ENCODE measurements around the gene OTOGL.
A peak's percentile ranks its signal among the peaks of the same experiment; 100 is the strongest.

The OTOGL gene

DNA sequence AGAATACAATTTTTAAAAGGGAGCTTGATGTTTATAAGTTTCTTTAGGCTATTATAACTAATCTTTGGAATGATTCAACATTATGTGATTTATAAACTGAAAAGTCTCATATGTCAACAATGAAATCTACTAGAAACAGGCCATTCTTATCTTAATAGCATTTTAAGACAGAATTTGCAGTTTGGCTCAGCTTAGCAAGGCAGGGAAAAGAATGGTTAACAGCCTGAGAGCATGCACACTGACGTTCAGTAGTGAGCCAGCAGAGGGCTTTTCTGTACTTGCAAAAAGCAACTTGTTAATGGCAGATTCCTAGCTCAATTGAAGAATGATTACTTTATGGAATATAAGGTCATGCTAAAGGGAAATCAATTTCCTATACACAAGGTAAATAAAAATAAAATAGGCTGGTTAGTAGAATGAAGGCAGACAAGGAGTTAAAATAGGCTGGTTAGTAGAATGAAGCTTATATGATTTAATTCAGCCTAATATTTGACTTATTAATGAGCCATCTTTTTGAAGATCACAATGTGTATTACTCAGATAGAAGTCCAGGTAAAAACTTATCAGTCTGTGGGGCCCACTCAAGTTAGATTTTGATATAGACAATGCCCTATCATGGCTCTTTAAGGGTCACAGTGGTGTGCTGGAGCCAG, 95.9 kb downstream of the OTOGL start:
- no peak for DNase-seq (ENCODE audit: low read depth in 1 of 2, low spot score in 1 of 2)

GRCh38 chr12:80195737-80196136, 96.4 kb downstream of the OTOGL start:
- Histone ChIP-seq H3K4me3 (replicated peaks; ENCODE audit: insufficient read depth, low read length) (no peak overlapping the region), H3K27me3 (ENCODE audit: insufficient read depth, poor library complexity, severe bottlenecking) (peaks cover 3% of the 10 kb centered on the region), H3K27ac (replicated peaks) (no peak overlapping the region)
- no peak for DNase-seq (ENCODE audit: low read depth in 1 of 2, low spot score in 1 of 2)
- TF ChIP-seq GABPA (IDR thresholded peaks at IDR 0.05; ENCODE audit: low read depth) (no peak), CTCF (IDR thresholded peaks at IDR 0.05; ENCODE audit: insufficient read depth, low read length) (no peak), POLR2AphosphoS5 (IDR thresholded peaks at IDR 0.05; ENCODE audit: low read depth) (no peak), REST (IDR thresholded peaks at IDR 0.05; ENCODE audit: insufficient replicate concordance, low read depth) (no peak), SPI1 (IDR thresholded peaks at IDR 0.05; ENCODE audit: borderline replicate concordance, low read depth) (no peak)

More for the DNA sequence above, 95.9 kb downstream of the OTOGL start:
- Histone ChIP-seq H3K4me3 (replicated peaks; ENCODE audit: insufficient read depth, low read length) (no peak overlapping the region), H3K27ac (replicated peaks) (no peak overlapping the region), H3K27me3 (ENCODE audit: insufficient read depth, poor library complexity, severe bottlenecking) (peaks cover 3% of the 10 kb centered on the region)
- TF ChIP-seq CTCF (IDR thresholded peaks at IDR 0.05; ENCODE audit: insufficient read depth, low read length) (peak; percentile 14), POLR2AphosphoS5 (IDR thresholded peaks at IDR 0.05; ENCODE audit: low read depth) (no peak)

DNA sequence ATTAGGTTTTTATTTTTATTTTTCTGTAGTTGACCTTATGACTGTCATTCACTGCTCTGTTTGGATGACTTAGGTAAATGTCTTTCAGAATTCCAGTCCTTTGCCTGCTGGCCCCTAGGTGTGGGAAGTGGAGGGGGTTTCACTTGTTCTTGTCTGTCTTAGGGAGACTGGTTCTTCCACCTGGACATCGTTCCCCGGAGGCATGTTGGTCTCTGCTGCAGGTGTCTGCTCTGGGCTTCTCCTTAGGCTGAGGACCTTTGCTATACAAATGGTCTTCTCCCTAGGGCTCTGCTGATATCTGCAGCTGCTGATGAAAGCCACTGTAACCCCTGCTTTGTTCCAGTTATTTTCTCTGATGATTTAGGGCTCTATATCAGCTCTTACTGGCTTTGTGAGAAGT, 97.1 kb downstream of the OTOGL start:
- peaks cover 3% of the 10 kb centered on the region for H3K27me3 ChIP-seq (ENCODE audit: insufficient read depth, poor library complexity, severe bottlenecking)
- no peak overlapping the region for H3K27ac ChIP-seq (replicated peaks)
- TF ChIP-seq CTCF (IDR thresholded peaks at IDR 0.05; ENCODE audit: insufficient read depth, low read length) (no peak), POLR2AphosphoS5 (IDR thresholded peaks at IDR 0.05; ENCODE audit: low read depth) (no peak), REST (IDR thresholded peaks at IDR 0.05; ENCODE audit: insufficient replicate concordance, low read depth) (no peak), GABPA (IDR thresholded peaks at IDR 0.05; ENCODE audit: low read depth) (no peak), SPI1 (IDR thresholded peaks at IDR 0.05; ENCODE audit: borderline replicate concordance, low read depth) (no peak)
- no peak for DNase-seq (ENCODE audit: low read depth in 1 of 2, low spot score in 1 of 2)
- H3K4me3 ChIP-seq (replicated peaks; ENCODE audit: insufficient read depth, low read length): no peak overlapping the region
